GM12875 (cell line): ENCODE results near the gene UROC1.

Experiments used
- H3K4me3 ChIP-seq: one replicate; pipeline ENCODE4 v1.5.1; 2011; ENCODE audit warnings: low read depth, low read length, control low read depth
- CTCF ChIP-seq: IDR thresholded peaks from 2 replicates; pipeline ENCODE4 v1.5.1; 2011; ENCODE audit warnings: low read depth, mild to moderate bottlenecking, control low read depth, inconsistent platforms, low read length, moderate library complexity, borderline replicate concordance; ENCODE audit not compliant: insufficient read depth

Gene UROC1

GRCh38 chr3:126529585-126530170, 12.1 kb upstream of the UROC1 start:
- no peak overlapping the region for H3K4me3 ChIP-seq

DNA sequence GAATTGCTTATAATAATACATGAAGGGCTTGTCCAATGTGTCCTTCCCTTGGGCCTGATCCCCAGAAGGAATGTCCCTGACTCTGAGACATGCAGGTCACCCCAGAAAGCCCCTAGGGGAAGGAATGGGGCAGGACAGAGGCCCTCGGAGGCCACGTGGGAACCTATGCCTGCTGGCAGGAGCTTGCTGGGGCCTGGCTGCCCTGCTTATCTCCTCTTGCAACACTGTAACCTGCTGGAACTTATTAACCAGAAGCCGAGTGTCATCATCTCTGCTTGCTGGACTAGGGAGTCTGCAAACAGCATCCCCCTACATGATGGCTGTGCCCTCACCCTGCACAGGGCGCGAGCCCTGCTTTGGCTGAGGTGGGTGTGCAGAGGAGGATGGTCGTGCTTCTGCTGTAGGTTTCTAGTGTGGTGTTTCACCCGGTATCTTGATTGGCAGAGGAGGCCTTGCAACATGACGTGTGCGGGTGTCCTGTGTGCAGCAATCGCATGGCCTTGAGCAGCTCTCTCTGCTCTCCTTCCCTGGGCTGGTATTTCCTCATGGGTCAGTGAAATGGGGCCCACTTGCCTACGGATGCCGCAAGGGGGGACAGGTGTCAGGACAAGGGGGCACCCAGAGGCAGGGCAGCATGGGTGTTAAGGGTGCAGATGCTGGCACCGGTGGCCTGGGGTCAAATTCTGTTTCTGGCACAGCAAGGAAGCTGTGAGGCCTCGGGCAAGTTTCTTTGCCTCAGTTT, 11.4 kb upstream of the UROC1 start:
- no peak overlapping the region for H3K4me3 ChIP-seq
- TF ChIP-seq CTCF = no peak

More at GRCh38 chr3:126529585-126530170, 12.1 kb upstream of the UROC1 start:
- TF ChIP-seq CTCF = no peak

DNA sequence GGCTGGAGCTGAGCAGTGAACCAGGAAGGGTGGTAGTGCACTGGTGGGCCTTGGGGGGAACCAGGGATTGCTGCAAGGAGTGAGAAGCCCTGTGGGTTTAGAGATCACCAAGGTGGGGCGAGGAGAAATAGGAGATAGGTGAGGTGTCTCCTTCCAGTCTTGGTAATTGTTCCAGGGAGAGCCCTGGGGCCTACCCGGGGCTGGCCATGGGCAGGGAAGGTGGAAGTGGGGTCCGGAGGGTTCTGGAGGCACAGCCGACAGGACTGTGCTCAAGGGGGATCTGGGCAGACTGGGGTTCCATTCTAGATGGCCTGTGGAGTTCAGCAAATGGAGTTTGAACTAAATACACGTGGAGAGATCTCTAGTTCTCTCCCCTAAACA, 10.8 kb upstream of the UROC1 start:
- no peak overlapping the region for H3K4me3 ChIP-seq
- TF ChIP-seq CTCF = no peak

DNA sequence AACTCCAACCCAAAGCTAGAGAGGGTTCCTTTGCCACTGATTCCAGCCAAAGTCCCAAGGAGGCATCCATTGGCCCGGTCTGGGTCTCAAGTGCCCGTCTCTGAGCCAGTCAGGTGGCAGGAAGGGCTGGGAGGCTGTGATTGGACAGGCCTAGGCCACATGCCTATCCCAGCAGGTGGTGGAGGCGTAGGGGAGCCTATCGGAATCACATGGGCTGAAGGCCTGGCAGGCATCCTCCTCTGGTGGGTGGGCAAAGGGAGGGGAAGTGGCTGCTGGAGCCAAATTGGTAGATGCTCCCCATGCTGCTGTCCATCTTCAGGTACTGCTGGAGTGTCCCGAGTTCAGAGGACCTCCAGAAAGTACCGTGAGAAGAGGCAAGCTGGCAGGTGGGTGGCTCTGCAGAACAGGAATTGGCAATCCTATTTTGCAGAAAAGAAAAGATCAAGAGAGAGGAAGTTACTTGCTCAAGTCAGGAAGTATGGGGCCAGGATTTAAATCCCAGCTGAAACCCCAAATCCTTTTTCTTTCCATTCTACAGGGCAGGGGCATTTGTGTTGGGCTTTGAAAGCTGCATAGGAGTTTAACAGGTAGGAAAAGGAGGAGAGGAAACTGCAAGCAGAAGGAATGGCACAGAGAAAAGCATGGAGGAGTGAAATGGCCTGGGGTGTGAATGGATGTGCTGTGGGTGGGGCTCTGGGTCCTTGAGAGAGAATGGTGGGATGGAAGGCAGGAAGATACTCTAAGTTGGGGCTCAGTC, 10.1 kb upstream of the UROC1 start:
- H3K4me3 ChIP-seq = no peak overlapping the region
- no peak for TF ChIP-seq CTCF

- no peak overlapping the region for H3K4me3 ChIP-seq
- TF ChIP-seq CTCF = no peak
These were observed 9.4 kb upstream of the UROC1 start for GRCh38 chr3:126527006-126527405.

GRCh38 chr3:126526668-126527005, 9.1 kb upstream of the UROC1 start:
- no peak for TF ChIP-seq CTCF
- no peak overlapping the region for H3K4me3 ChIP-seq
